GM19467 (cell line): ENCODE results near the gene STMN1.

ENCODE experiments used
- ATAC-seq: cut with Tn5 transposase; IDR thresholded peaks from one replicate; pipeline ENCODE4 v1.9.1; 2021; ENCODE audit warnings: mild to moderate bottlenecking, moderate library complexity; ENCODE audit not compliant: unreplicated experiment

The STMN1 gene

GRCh38 chr1:25922056-25922970 is 16.1 kb upstream of the STMN1 start:
- no peak for ATAC-seq

GRCh38 chr1:25918615-25919014 is 12.4 kb upstream of the STMN1 start:
- no peak for ATAC-seq

- ATAC-seq = no peak
Measured at GRCh38 chr1:25917996-25918395, 11.8 kb upstream of the STMN1 start.

- ATAC-seq = no peak
Measured at GRCh38 chr1:25916460-25916859, 10.2 kb upstream of the STMN1 start.

GRCh38 chr1:25914074-25914995 is 8.1 kb upstream of the STMN1 start:
- no peak for ATAC-seq

- ATAC-seq = no peak
Measured at GRCh38 chr1:25913206-25913605, 7.0 kb upstream of the STMN1 start.

GRCh38 chr1:25912076-25912831 is 6.0 kb upstream of the STMN1 start:
- no peak for ATAC-seq

GRCh38 chr1:25911162-25911561 is 4.9 kb upstream of the STMN1 start:
- no peak for ATAC-seq

- ATAC-seq = no peak
Measured at GRCh38 chr1:25909040-25909439, 2.8 kb upstream of the STMN1 start.

- no peak for ATAC-seq
Measured at GRCh38 chr1:25908161-25908560, 1.9 kb upstream of the STMN1 start.

- ATAC-seq = no peak
Measured at GRCh38 chr1:25907601-25908000, 1.4 kb upstream of the STMN1 start.

- ATAC-seq = no peak
Measured at GRCh38 chr1:25906644-25907300, 553 bp upstream of the STMN1 start.

- peak; percentile 79 for ATAC-seq
Measured at GRCh38 chr1:25904943-25905679, 1.1 kb downstream of the STMN1 start.

- no peak for ATAC-seq
Measured at GRCh38 chr1:25903986-25904385, 2.2 kb downstream of the STMN1 start.

- no peak for ATAC-seq
Measured at GRCh38 chr1:25902462-25902861, 3.8 kb downstream of the STMN1 start.

GRCh38 chr1:25900219-25900618 is 6.0 kb downstream of the STMN1 start:
- ATAC-seq = no peak

GRCh38 chr1:25899792-25900191 is 6.4 kb downstream of the STMN1 start:
- no peak for ATAC-seq

- ATAC-seq = no peak
Measured at GRCh38 chr1:25898223-25899015, 7.8 kb downstream of the STMN1 start.

GRCh38 chr1:25897754-25898153 is 8.5 kb downstream of the STMN1 start:
- no peak for ATAC-seq
